DMS153 treated with DMSO at 0.1 percent for 48 hours (cell line): ENCODE measurements around the gene HS1BP3.

Experiments used
- DNase-seq: peaks from one replicate; lab custom pipeline; 2025; ENCODE audit not compliant: unreplicated experiment; lab: John Stamatoyannopoulos, UW

HS1BP3 gene

DNA sequence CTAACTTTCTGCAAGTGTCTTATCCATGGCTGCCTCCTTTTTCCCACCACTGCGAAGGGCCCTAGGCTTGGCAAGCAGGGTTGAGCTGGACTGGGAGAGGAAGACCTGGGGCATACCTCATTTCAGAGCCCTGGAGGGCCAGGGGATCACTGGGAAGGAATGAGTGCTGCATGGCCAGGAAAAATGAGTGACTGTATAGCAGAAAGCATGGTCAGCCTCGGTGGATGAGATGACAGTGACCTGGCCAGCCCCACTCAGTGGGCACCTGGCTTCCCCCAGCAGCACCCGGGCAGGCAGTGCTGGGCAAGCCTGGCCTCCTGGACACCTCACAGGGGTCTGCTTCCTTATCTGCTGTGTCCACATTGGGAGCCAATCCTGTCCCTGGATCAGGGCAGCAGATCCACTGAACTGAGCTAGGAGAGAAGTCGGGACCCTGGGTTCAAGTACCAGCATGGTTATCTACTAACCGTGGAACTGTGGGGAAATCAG lies 76.4 kb downstream of the HS1BP3 start:
- no peak for DNase-seq

DNA sequence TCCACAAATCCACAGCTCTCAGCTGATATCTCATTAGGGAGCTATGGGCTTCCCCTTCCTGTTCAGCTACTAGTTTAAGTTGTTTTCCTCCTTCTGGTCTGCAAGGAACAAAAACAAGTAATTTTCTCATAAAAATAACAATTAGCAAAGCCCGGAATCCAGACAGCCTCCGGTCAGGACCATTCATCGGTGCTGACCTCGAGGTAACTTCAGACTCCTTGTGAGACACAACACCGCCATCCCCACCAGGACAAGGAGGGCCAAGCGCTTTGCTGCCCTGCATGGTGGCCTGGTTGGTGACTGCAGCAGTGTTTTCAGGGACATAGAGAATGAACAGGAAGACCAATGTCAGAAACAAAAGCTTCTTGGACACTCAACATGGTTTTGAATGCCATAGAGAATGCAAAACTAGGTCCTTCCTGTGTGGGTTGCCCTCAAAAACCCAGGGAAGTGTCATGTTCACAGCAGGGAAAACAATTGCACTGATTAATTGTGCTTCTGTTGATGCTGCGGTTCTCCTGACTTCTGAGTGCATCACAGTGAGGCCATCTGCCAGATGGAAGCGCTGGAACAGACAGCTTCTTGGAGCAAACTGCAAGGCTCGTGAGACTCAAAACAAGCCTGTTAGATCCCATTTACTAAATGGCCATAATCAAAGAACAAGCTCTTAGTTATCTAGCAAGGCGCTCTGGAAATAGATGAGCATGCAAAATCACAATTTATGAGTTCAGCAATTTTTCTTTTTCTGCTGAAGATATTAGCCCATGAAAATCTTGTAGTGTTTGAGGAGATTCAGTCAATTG lies 77.1 kb downstream of the HS1BP3 start:
- DNase-seq = no peak

DNA sequence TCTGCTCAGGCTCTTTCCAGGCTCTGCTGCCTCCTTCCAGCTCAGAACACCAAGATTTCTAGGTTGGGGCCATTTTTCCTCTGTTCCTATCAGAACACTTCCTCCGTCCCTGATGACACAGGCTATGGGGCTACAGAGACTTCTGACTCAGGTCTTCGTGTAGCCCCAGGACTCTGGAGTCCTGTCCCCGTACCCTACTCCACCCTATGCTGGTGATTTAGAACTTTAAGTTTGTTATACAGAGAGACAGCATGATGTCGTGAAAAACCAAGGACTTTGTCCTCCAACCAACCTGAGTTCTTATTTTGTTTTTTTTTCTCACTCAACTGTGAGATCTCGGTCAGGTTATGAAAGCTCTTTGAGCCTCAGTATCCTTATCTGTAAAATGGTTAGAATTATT lies 78.7 kb downstream of the HS1BP3 start:
- no peak for DNase-seq

DNA sequence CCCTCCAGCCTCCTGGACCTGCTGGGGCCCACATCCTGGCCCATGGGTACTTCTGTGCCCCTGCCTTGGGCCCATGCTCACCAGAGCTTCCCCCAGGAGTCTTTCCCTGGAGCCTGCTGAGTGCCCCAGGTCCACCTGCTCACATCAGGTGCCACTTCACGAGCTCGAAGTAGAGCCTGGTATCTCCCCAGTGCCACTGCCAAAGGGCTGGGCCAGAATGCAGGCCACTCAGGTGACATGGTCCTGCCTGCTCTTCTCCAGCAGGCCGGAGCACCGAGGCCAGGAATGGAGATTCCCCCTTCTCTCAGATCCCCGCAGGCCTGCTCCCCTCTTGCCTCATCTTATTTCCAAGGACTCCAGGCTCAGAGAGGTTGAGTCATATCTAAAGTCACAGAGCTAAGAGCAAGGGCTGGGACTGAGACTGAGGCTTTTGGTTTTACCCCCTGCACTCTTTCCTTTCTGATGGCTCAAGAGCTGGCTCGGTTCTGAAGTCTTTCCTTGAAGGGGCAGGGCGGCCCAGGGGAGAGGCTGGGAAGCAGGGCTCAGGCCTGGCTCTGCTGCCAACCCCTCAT lies 79.2 kb downstream of the HS1BP3 start:
- DNase-seq = no peak

DNA sequence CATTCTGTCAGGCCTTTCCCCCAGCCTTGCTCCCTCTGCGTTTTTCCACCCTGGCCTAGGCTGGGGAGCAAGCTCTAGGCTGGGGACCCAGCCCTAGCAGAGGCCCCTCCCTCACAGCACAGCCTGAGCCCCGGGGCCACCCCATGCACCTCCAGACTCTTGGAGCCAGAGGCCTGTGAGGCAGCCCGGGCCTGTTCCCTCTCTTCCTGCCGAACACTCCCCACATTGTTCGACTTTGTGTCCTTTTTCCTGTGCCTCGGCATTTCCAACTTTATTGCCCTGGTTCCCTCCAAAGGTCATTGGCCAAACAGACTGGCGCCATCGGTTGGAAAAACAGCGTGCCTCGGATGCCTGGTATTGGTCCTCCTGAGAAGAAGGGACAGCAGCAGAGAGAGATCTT lies 79.7 kb downstream of the HS1BP3 start:
- DNase-seq = no peak

DNA sequence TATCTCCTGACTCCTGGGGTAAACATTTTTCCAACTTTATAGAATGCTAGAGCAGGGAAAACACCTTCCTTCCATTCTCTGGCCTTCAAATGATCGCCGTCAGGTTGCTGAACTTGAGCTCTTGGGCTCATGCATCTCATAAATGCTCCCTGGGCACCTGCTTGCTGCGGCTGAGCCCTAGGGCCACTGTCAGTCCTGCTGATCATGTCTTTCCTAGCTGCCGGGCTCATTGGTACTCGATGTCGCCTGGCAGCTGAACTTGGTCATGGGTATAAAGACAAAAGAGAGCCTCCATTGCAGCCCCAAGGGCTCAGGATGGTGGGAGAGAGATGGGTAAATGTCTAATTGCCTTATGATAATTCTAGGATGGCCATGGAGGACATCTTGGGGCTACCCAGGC lies 80.6 kb downstream of the HS1BP3 start:
- DNase-seq = no peak

DNA sequence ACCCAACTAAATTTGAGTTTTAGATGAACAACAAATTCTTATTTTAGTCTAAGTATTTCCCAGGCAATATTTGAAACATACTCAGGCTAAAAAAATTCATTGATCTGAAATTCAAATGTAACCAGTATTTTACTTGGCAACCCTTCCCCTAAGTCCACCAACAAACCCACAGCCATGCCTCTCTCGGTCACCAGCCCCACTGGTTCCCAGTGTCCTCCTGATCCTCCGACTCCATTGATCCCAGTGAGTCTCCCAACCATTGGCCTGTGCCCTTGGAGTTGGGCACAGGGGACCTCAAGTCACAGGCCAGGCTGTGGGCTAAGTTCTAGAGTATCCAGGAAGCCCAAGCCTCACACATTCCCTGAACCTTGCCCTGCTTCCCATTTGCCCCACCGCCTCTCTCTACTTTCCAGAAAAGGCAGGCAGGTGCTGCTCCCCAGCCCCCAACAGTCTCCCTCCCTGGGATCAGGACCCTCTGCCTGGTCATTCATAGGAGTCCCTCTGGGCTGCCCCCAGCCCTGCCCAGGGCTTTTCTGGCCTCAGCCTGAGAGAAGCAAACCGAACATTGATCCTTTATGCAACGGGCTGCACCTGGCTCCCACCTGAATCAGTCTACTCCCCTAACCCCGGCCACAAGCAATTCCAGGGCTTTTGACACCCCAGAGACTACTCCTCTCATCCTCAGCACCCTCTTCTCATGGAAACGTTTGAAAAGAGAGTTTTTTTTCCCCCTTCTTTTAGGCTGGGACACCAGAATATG lies 81.3 kb downstream of the HS1BP3 start:
- DNase-seq = no peak

DNA sequence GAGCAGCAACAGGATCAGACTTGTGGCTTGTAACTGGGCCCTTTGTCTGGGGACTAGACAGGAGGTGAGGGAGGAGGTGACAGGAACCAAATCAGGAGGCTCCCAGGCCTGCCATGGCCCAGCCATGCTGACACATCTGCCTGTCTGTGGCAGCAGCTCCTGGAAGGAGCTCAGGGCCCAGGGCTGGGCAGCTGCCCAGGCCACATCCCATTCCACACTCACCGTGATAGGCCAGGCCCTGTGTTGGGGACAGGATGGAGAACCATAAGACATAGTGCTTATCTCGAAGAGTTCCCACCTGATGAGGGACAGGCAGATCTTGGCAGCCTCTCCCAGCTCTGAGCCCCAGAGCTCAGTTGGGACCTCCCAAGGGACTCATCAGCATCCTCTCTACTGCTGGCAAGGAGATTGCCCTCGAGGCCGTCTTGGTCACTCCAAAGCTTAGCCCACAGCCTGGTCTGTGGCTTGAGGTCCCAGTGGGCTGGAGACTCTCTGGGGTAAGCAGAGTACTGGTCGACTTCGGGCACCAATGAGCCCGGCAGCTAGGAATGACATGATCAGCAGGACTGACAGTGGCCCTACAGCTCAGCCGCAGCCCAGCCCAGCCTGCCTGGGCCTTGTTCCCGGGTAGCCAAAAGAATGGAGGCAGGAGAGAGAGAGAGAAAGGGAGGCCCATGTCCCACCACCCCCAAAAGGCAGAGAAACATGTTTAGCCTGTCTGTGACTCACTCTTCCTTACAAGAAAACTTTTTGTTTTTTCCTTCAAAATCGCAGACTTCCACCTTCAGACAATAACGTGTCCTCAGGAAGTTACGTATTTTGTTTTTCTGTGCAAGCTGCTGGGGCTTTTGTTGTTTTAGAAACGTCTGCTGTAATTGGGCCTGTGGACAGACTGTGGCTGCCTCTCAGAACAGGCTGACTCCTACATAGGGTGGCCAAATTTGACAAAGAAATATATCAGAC lies 82.1 kb downstream of the HS1BP3 start:
- DNase-seq = no peak

DNA sequence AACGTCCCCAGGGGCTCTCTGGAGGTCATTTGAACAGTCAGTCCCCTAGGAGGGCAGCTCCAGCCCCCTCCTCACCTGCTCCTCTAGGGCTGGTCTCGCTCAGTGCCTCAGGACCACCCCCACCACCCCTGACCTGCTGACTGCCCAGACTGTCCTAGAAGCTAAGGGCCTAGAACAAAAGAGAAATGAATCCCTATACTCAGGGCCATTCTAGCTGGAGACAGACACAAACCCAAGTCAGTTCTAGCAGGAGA lies 83.0 kb downstream of the HS1BP3 start:
- DNase-seq = no peak
